K562 (cell line): ENCODE data around the gene ADAM33. TPM values are rescaled to one million over a fixed set of nuclear protein-coding genes. Genes with fewer than 3 reads are reported as not detected.

ENCODE experiments used
- ATAC-seq: fragments of 200-7000 bp; cut with Tn5 transposase; 3 replicates; pipeline ENCODE4 v1.9.1; 2020; ENCODE audit warnings: moderate library complexity
- BruUV-seq: library from RNA; stranded (reverse); fragments of 400-500 nt; replicated peaks from 2 replicates; lab custom pipeline; 2021; lab: Mats Ljungman, UMichigan
- CTCF ChIA-PET: fragments of 300-600 bp; formaldehyde crosslinking; extraction: SDS; loops from one replicate; lab custom pipeline; 2021; ENCODE audit warnings: low intra/inter-chr PET ratio; lab: Yijun Ruan, JAX
- POLR2A ChIA-PET: fragments of 300-600, 350-650 bp; sonication (Branson Sonifier 250); formaldehyde crosslinking; extraction: SDS; loops from one replicate; lab custom pipeline; 2021; ENCODE audit warnings: antibody characterized with exemption, inconsistent platforms; lab: Yijun Ruan, JAX
- DNase-seq, 4 experiments: peaks; one replicate each; pipeline versions ENCODE4 v3.0.0 to v3.0.0-alpha.2; 2011 to 2018; ENCODE audit warnings: low spot score in 3 of 4, mixed read lengths in 3 of 4; ENCODE audit errors: extremely low read depth in 1 of 4
- FAIRE-seq: peaks from 2 replicates; lab custom pipeline; 2011; peaks lifted over from hg19 to GRCh38; lab: Jason Lieb, UNC
- H2AFZ ChIP-seq: 2 replicates; pipeline ENCODE4 v1.6.0; 2011; ENCODE audit warnings: low read depth, low read length, control low read depth, inconsistent platforms
- H3K27ac ChIP-seq: fragments of 200-600 bp; 3 replicates; pipeline ENCODE4 v1.8.0; 2011; ENCODE audit warnings: low read depth, mild to moderate bottlenecking, control low read depth, inconsistent platforms, low read length, moderate library complexity, mixed read lengths; ENCODE audit errors: extremely low read depth
- H3K27me3 ChIP-seq, 2 experiments: fragments of 300-600 bp in 1 of 2; 2 replicates in 1 of 2; 3 replicates in 1 of 2; pipeline versions ENCODE4 v1.6.0 to v1.8.0; 2011; ENCODE audit warnings: inconsistent platforms in 2 of 2, low read length in 2 of 2, mild to moderate bottlenecking in 1 of 2, mixed read lengths in 1 of 2, moderate library complexity in 1 of 2; ENCODE audit not compliant: control insufficient read depth in 2 of 2, insufficient read depth in 2 of 2
- H3K36me3 ChIP-seq: fragments of 300-600 bp; 3 replicates; pipeline ENCODE4 v1.8.0; 2011; ENCODE audit warnings: mild to moderate bottlenecking, low read length, inconsistent platforms; ENCODE audit not compliant: control insufficient read depth, insufficient read depth
- H3K4me1 ChIP-seq, 2 experiments: fragments of 200-600 bp in 1 of 2; replicated peaks in 1 of 2; 2 replicates in 1 of 2; 3 replicates in 1 of 2; pipeline versions ENCODE4 v1.5.1 to v1.8.0; 2011; ENCODE audit warnings: inconsistent platforms in 2 of 2, low read length in 2 of 2, mild to moderate bottlenecking in 1 of 2, mixed read lengths in 1 of 2, moderate library complexity in 1 of 2; ENCODE audit not compliant: control insufficient read depth in 2 of 2, insufficient read depth in 2 of 2
- H3K4me2 ChIP-seq: 2 replicates; pipeline ENCODE4 v1.6.1; 2011; ENCODE audit warnings: low read length, control low read depth, inconsistent platforms, mixed read lengths; ENCODE audit not compliant: insufficient read depth
- H3K4me3 ChIP-seq: fragments of 200-600 bp; sonication (generic), shearing (Covaris generic); 2 replicates; pipeline ENCODE4 v1.5.1; 2016; ENCODE audit warnings: control low read depth, inconsistent platforms
- H3K79me2 ChIP-seq: fragments of 200-600 bp; 3 replicates; pipeline ENCODE4 v1.8.0; 2011; ENCODE audit warnings: low read length, inconsistent platforms; ENCODE audit not compliant: control insufficient read depth, insufficient read depth
- H3K9ac ChIP-seq, 2 experiments: 2 replicates each; pipeline versions ENCODE4 v1.6.0 to v1.6.1; 2011; ENCODE audit warnings: low read depth in 2 of 2, low read length in 2 of 2, control low read depth in 1 of 2, inconsistent platforms in 1 of 2, mild to moderate bottlenecking in 1 of 2, mixed read lengths in 1 of 2; ENCODE audit not compliant: insufficient read depth in 1 of 2
- H3K9me1 ChIP-seq: one replicate; pipeline ENCODE4 v1.6.0; 2011; ENCODE audit warnings: inconsistent platforms, mild to moderate bottlenecking, low read length, moderate library complexity; ENCODE audit not compliant: control insufficient read depth, insufficient read depth
- H3K9me3 ChIP-seq: replicated peaks from 2 replicates; pipeline ENCODE4 v1.5.1; 2011; ENCODE audit warnings: low read depth, low read length, inconsistent platforms; ENCODE audit not compliant: control insufficient read depth, insufficient read depth
- H4K20me1 ChIP-seq: replicated peaks from 2 replicates; pipeline ENCODE4 v1.6.1; 2011; ENCODE audit warnings: low read length, inconsistent platforms, mixed read lengths; ENCODE audit not compliant: control insufficient read depth, insufficient read depth
- KLF16 ChIP-seq: IDR thresholded peaks from 2 replicates; pipeline ENCODE4 v1.6.1; 2016; ENCODE audit warnings: antibody characterized with exemption
- LEF1 ChIP-seq: fragments of 450-650 bp; IDR thresholded peaks from 2 replicates; pipeline ENCODE4 v1.6.1; 2016; ENCODE audit warnings: mild to moderate bottlenecking
- MAFK ChIP-seq: IDR thresholded peaks from 2 replicates; pipeline ENCODE4 v1.6.1; 2011; ENCODE audit warnings: low read length, improper control_type of control experiment
- PCBP1 ChIP-seq: fragments of 200-400 bp; formaldehyde crosslinking; IDR thresholded peaks from 2 replicates; pipeline ENCODE4 v1.6.1; 2018; ENCODE audit warnings: mild to moderate bottlenecking, low read depth, low read length; ENCODE audit not compliant: poor library complexity, severe bottlenecking
- POLR3G ChIP-seq: IDR thresholded peaks from 2 replicates; pipeline ENCODE4 v1.6.1; 2011; ENCODE audit not compliant: insufficient read length, insufficient replicate concordance; ENCODE audit errors: extremely low read depth
- SLC30A9 ChIP-seq: fragments of 250-450 bp; sonication (Bioruptor Pico); IDR thresholded peaks from 2 replicates; pipeline ENCODE4 v1.8.0; 2022; ENCODE audit warnings: mild to moderate bottlenecking, moderate library complexity
- SP2 ChIP-seq: IDR thresholded peaks from 2 replicates; pipeline ENCODE4 v1.6.1; 2011; ENCODE audit warnings: mild to moderate bottlenecking, low read depth, low read length, moderate library complexity; ENCODE audit not compliant: poor library complexity, severe bottlenecking; ENCODE audit errors: extremely low read depth
- TBP ChIP-seq: optimal IDR thresholded peaks from 2 replicates; pipeline ENCODE3; 2011; ENCODE audit warnings: low read depth, low read length, improper control_type of control experiment
- TSC22D4 ChIP-seq: fragments of 450-650 bp; IDR thresholded peaks from 2 replicates; pipeline ENCODE4 v1.6.1; 2016; ENCODE audit warnings: missing genetic modification characterization, missing biosample characterization, control low read depth
- ZBTB2 ChIP-seq: fragments of 450-650 bp; IDR thresholded peaks from 2 replicates; pipeline ENCODE4 v1.6.1; 2016; ENCODE audit warnings: antibody characterized with exemption
- ZNF197 ChIP-seq: fragments of 200-800 bp; sonication (Bioruptor generic); IDR thresholded peaks from 2 replicates; pipeline ENCODE4 v1.6.1; 2016; ENCODE audit warnings: low read depth, missing genetic modification characterization, missing compliant biosample characterization
- ZNF282 ChIP-seq: sonication (generic); formaldehyde crosslinking; IDR thresholded peaks from 2 replicates; pipeline ENCODE4 v1.8.1; 2023; ENCODE audit warnings: missing genetic modification reagents
- ZNF707 ChIP-seq: fragments of 250-450 bp; sonication (Bioruptor Pico); conservative IDR thresholded peaks from 2 replicates; pipeline ENCODE4 v1.8.0; 2022; ENCODE audit warnings: inconsistent platforms, mild to moderate bottlenecking, moderate library complexity
- WGBS: fragments of 100-300 bp; shearing (Covaris generic); methylation state at CpG from one replicate; pipeline ENCODE4 v1.1.6; 2016; ENCODE audit warnings: low coverage, mixed read lengths; ENCODE audit not compliant: insufficient coverage; ENCODE audit errors: missing lambda C conversion rate; 5-methylcytosine and 5-hydroxymethylcytosine counted together
- in situ Hi-C: fragments of 300-500 bp; cut with MboI; formaldehyde crosslinking; loops from 4 replicates; pipeline ENCODE4 v1.15.0; 2018; ENCODE audit warnings: inconsistent platforms, mixed read lengths
- intact Hi-C: fragments of 100-400 bp; cut with micrococcal nuclease; formaldehyde crosslinking; loops from 2 replicates; pipeline ENCODE4 v1.14.2; 2022
- polyA plus RNA-seq, 8 experiments: library from polyadenylated mRNA; depleted of rRNA in 4 of 8; stranded (reverse) in 5 of 8; unstranded in 3 of 8; fragments of >200 nt; fragmentation: Nextera tagmentation in 2 of 8; fragmentation: Illumina TruSeq in 1 of 8; extraction: Ambion mirVana in 2 of 8; extraction: Trizol in 1 of 8; gene quantifications; 2 replicates each; pipeline versions ENCODE4 v1.2.1 to v1.2.3, GENCODE V29; 2011 to 2014; ENCODE audit warnings: inconsistent platforms in 1 of 8, missing spikeins in 1 of 8
- total RNA-seq, 7 experiments: library from RNA; depleted of rRNA in 6 of 7; stranded (reverse); fragments of >200 nt in 6 of 7; fragmentation: Illumina TruSeq in 2 of 7; extraction: Trizol in 2 of 7; gene quantifications; 2 replicates each; pipeline versions ENCODE4 v1.2.1 to v1.2.3, GENCODE V29; 2011 to 2021; ENCODE audit warnings: low replicate concordance in 1 of 7

ADAM33 gene
- total and polyA plus RNA-seq, 9 of the 15 experiments (the other 6 are each of a cell fraction or from before 2014, with no cell fraction given) = not detected

GRCh38 chr20:3663031-3663701 lies 18.6 kb downstream of the ADAM33 start, which contains the start of gene GFRA4:
TSS of gene GFRA4 (minus strand) at chr20:3663399. CDS start at chr20:3663399, 0 bp downstream.
- POLR2A ChIA-PET = no interaction called here

More at GRCh38 chr20:3663031-3663701, 18.6 kb downstream of the ADAM33 start, which contains the start of gene GFRA4:
- FAIRE-seq = no peak
- H3K9me3 ChIP-seq = no peaks in the 10 kb centered on the region
- H3K27ac ChIP-seq = no peak within 1 kb of the TSS
- H2AFZ ChIP-seq = no peak within 1 kb of the TSS
- intact Hi-C loops (no loop called here), in situ Hi-C loops (no loop called here)
- peaks cover 0 to 11% of the 10 kb centered on the region in 2 experiments; a peak in 4 of 5 replicates for H3K4me1 ChIP-seq
- BruUV-seq = no TSS peak
- H3K36me3 ChIP-seq = no peaks in the 10 kb centered on the region
- H4K20me1 ChIP-seq = no peaks in the 10 kb centered on the region
- no peak within 1 kb of the TSS for H3K4me2 ChIP-seq
- CTCF ChIA-PET = no interaction called here
- H3K9ac ChIP-seq = no peak within 1 kb of the TSS; a peak in 1 of 4 replicates
- TF ChIP-seq ZNF197 (CRISPR knock-in tag) = no peak
- TF ChIP-seq TBP = no peak
- TF ChIP-seq LEF1 = no peak
- no peak for TF ChIP-seq KLF16
- TF ChIP-seq SP2 = no peak
- no peak for TF ChIP-seq MAFK
- no peak for TF ChIP-seq ZNF282
- no peak for TF ChIP-seq ZBTB2
- TF ChIP-seq SLC30A9 (CRISPR knock-in tag) = no peak
- no peak for TF ChIP-seq ZNF707 (CRISPR knock-in tag)
- TF ChIP-seq TSC22D4 (tag) = no peak
- TF ChIP-seq POLR3G = no peak
- TF ChIP-seq PCBP1 = no peak
- 2% methylated on average over 18 of the region's 19 CpGs for WGBS
- H3K4me3 ChIP-seq = no peak within 1 kb of the TSS
- H3K27me3 ChIP-seq = peaks cover 0 to 30% of the 10 kb centered on the region in 2 experiments; a peak in 4 of 5 replicates
- no peaks in the 10 kb centered on the region for H3K9me1 ChIP-seq
- ATAC-seq = peak; percentile 41; the same call in 2 of the 3 replicates
- H3K79me2 ChIP-seq = no peaks in the 10 kb centered on the region
- peak in 1 of 4 experiments; percentile 30 for DNase-seq
